Fibroblast of lung (primary cell): ENCODE results near the gene PLCB2. TPM values are rescaled to one million over a fixed set of nuclear protein-coding genes. Genes with fewer than 3 reads are reported as not detected.

Source experiments
- DNase-seq, 2 donors: peaks; one replicate each; pipeline versions ENCODE4 v3.0.0 to v3.0.0-alpha.2; 2010; ENCODE audit warnings: low read depth in 2 of 2
- H2AFZ ChIP-seq: 2 replicates; pipeline ENCODE4 v1.5.1; 2012; ENCODE audit warnings: low read length, control low read depth, inconsistent platforms
- H3K27ac ChIP-seq: 2 replicates; pipeline ENCODE4 v1.5.1; 2011; ENCODE audit warnings: low read length, control low read depth; ENCODE audit not compliant: insufficient read depth
- H3K27me3 ChIP-seq: 2 replicates; pipeline ENCODE4 v1.5.1; 2011; ENCODE audit warnings: mild to moderate bottlenecking, low read length; ENCODE audit not compliant: control insufficient read depth, insufficient read depth
- H3K36me3 ChIP-seq: 2 replicates; pipeline ENCODE4 v1.5.1; 2011; ENCODE audit warnings: low read length; ENCODE audit not compliant: control insufficient read depth, insufficient read depth
- H3K4me1 ChIP-seq: 2 replicates; pipeline ENCODE4 v1.5.1; 2011; ENCODE audit warnings: low read length; ENCODE audit not compliant: control insufficient read depth, insufficient read depth; ENCODE audit errors: extremely low read depth
- H3K4me2 ChIP-seq: 2 replicates; pipeline ENCODE4 v1.5.1; 2011; ENCODE audit warnings: low read length, control low read depth; ENCODE audit not compliant: insufficient read depth; ENCODE audit errors: extremely low read depth
- H3K4me3 ChIP-seq, 4 experiments: fragments of 200-600 bp in 1 of 4; sonication (generic) in 1 of 4; replicated peaks in 1 of 4; 2 replicates each; pipeline ENCODE4 v1.5.1; 2011 to 2016; ENCODE audit warnings: low read length in 4 of 4, low read depth in 3 of 4, mild to moderate bottlenecking in 3 of 4, control low read depth in 2 of 4, inconsistent platforms in 1 of 4, mixed read lengths in 1 of 4; ENCODE audit not compliant: insufficient read depth in 1 of 4; ENCODE audit errors: control extremely low read depth in 1 of 4
- H3K79me2 ChIP-seq: 2 replicates; pipeline ENCODE4 v1.5.1; 2012; ENCODE audit warnings: mild to moderate bottlenecking, low read length, inconsistent platforms; ENCODE audit not compliant: control insufficient read depth, insufficient read depth
- H3K9ac ChIP-seq: 2 replicates; pipeline ENCODE4 v1.5.1; 2011; ENCODE audit warnings: mild to moderate bottlenecking, low read length, control low read depth; ENCODE audit not compliant: insufficient read depth
- H3K9me3 ChIP-seq: 2 replicates; pipeline ENCODE4 v1.5.1; 2012; ENCODE audit warnings: low read depth, low read length; ENCODE audit not compliant: control insufficient read depth, insufficient read depth
- H4K20me1 ChIP-seq: 2 replicates; pipeline ENCODE4 v1.5.1; 2011; ENCODE audit warnings: low read length; ENCODE audit not compliant: control insufficient read depth, insufficient read depth; ENCODE audit errors: extremely low read depth
- EZH2 ChIP-seq: IDR thresholded peaks from 2 replicates; pipeline ENCODE4 v1.5.1; 2012; ENCODE audit warnings: low read length, control low read depth, mild to moderate bottlenecking; ENCODE audit errors: missing control alignments
- polyA plus RNA-seq, 2 donors: library from polyadenylated mRNA; depleted of rRNA in 1 of 2; stranded (reverse) in 1 of 2; unstranded in 1 of 2; fragments of >200 nt; gene quantifications; 2 replicates each; pipeline ENCODE4 v1.2.1, GENCODE V29; 2011 to 2012; ENCODE audit warnings: missing spikeins in 1 of 2
- total RNA-seq: library from RNA; depleted of rRNA; stranded (reverse); fragments of >200 nt; gene quantifications from 2 replicates; pipeline ENCODE4 v1.2.1, GENCODE V29; 2014
- TF ChIP-seq, protein P1 (sequence below), 2 donors: IDR thresholded peaks in 1 of 2; conservative IDR thresholded peaks in 1 of 2; 1 replicate in 1 of 2; 2 replicates in 1 of 2; pipeline ENCODE4 v1.5.1; 2011 to 2012; ENCODE audit warnings: low read length in 2 of 2, control low read depth in 1 of 2, inconsistent platforms in 1 of 2, low read depth in 1 of 2, mild to moderate bottlenecking in 1 of 2

The PLCB2 gene
- total and polyA plus RNA-seq, 2 donors (not counting 1 experiment from before 2014, with no cell fraction given), result under 0.01 to 0.40 TPM

DNA sequence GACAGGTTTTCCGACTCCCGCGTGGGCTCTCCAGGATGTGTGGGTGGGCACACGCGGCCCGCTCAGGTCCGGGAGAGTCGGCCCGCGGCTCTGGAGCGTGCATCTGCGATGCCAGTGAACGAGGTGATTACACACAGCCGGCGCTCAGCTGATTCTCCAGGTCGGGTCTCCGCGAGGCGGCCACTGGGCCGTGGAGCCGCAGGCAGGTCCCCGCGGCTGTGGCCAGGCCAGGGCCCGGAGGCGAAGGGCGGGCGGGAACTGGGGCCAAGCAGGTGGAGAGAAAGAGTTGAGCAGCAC is 55.6 kb downstream of the PLCB2 start:
- Histone ChIP-seq H2AFZ (no peak overlapping the region), H3K4me1 (no peaks in the 10 kb centered on the region), H4K20me1 (no peaks in the 10 kb centered on the region), H3K27me3 (peaks cover 42% of the 10 kb centered on the region), H3K9me3 (no peaks in the 10 kb centered on the region), H3K4me2 (no peak overlapping the region), H3K4me3 (no peak overlapping the region), H3K27ac (no peak overlapping the region), H3K9ac (no peak overlapping the region), H3K79me2 (no peaks in the 10 kb centered on the region), H3K36me3 (no peaks in the 10 kb centered on the region)
- TF ChIP-seq EZH2, result no peak
- TF ChIP-seq, protein P1, sequence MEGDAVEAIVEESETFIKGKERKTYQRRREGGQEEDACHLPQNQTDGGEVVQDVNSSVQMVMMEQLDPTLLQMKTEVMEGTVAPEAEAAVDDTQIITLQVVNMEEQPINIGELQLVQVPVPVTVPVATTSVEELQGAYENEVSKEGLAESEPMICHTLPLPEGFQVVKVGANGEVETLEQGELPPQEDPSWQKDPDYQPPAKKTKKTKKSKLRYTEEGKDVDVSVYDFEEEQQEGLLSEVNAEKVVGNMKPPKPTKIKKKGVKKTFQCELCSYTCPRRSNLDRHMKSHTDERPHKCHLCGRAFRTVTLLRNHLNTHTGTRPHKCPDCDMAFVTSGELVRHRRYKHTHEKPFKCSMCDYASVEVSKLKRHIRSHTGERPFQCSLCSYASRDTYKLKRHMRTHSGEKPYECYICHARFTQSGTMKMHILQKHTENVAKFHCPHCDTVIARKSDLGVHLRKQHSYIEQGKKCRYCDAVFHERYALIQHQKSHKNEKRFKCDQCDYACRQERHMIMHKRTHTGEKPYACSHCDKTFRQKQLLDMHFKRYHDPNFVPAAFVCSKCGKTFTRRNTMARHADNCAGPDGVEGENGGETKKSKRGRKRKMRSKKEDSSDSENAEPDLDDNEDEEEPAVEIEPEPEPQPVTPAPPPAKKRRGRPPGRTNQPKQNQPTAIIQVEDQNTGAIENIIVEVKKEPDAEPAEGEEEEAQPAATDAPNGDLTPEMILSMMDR (conservative IDR thresholded peaks at IDR 0.05 in 1 of 2, IDR thresholded peaks at IDR 0.05 in 1 of 2; ENCODE audit: low read depth in 1 of 2, low read length in 2 of 2), result no peak
- no peak for DNase-seq

DNA sequence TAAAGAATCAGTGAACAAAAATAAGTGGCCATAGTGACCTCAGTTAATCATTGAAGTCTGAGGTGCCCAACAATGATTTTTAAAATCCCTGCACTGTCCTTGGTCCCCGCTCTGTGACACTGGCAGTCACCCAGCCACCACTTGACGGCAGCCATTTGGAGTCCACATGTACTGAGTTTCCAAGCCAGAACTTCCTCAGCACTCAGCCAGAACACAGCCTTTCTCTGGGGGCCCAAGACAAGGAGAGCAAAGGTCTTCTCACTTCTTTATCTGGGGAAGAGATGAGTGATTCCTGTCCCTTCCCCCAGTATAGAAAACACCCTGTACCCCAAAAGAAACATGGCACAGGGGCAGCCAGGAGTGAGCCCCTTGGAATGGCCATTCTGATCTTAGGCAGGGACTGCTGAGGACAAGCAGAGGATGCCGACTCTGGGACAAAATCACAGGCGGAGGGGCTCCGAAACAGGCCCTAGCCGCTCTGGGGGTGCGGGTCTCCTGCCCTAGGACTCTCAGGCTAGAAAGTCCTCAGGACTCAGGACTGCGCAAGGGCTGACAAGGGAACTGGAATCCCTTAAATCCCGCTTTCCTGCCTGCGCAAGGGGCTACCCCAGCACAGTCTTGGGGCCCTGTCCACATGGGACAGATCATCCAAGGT is 56.1 kb downstream of the PLCB2 start:
- Histone ChIP-seq H3K27ac (no peak overlapping the region), H3K79me2 (no peaks in the 10 kb centered on the region), H3K36me3 (no peaks in the 10 kb centered on the region), H2AFZ (no peak overlapping the region), H3K4me3 (no peak overlapping the region), H3K4me2 (no peak overlapping the region), H3K9ac (no peak overlapping the region), H3K27me3 (peaks cover 44% of the 10 kb centered on the region), H4K20me1 (no peaks in the 10 kb centered on the region), H3K9me3 (no peaks in the 10 kb centered on the region), H3K4me1 (no peaks in the 10 kb centered on the region)
- TF ChIP-seq, protein P1 (conservative IDR thresholded peaks at IDR 0.05 in 1 of 2, IDR thresholded peaks at IDR 0.05 in 1 of 2; ENCODE audit: low read depth in 1 of 2, low read length in 2 of 2), result no peak
- TF ChIP-seq EZH2, result no peak
- no peak for DNase-seq

DNA sequence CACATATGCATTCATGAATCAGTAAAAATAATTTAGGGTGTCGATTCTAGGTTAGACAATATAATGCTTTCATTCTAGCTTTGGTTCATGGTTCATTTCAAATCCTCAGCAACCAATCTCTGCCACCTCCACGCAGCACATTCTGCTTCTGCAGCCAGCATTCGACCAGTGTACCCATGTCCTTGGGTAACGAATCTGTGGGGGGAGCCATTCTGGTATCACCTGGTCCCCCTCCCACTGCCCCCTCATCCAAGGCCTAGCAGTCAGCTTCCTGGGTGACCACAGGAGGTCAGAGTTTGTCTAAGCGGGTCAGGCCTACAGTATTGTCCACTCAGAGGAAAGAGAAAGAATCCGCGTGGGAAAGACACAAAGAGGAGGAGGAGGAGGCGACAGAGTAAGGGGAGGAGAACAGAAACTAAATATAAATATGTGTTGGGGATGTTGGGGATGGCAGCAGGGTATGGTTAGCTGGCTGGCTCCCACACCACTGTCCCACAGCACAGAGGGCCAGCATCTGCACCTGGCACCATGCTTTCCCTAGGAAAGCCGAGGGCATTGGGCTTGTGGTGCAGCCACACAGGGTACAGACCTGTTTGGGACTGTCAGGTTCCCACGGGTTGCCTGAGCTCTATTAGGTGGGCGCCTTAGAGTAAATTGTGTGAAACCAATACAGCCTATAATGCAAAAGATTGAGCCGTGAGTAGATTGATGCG is 56.8 kb downstream of the PLCB2 start:
- Histone ChIP-seq H3K27me3 (peaks cover 44% of the 10 kb centered on the region), H3K36me3 (no peaks in the 10 kb centered on the region), H3K79me2 (no peaks in the 10 kb centered on the region), H4K20me1 (no peaks in the 10 kb centered on the region), H3K9me3 (no peaks in the 10 kb centered on the region), H2AFZ (no peak overlapping the region), H3K9ac (no peak overlapping the region), H3K4me2 (no peak overlapping the region), H3K4me3 (no peak overlapping the region), H3K27ac (no peak overlapping the region), H3K4me1 (no peaks in the 10 kb centered on the region)
- DNase-seq, result no peak
- TF ChIP-seq, protein P1 (conservative IDR thresholded peaks at IDR 0.05 in 1 of 2, IDR thresholded peaks at IDR 0.05 in 1 of 2; ENCODE audit: low read depth in 1 of 2, low read length in 2 of 2), result no peak
- TF ChIP-seq EZH2, result no peak
